ENCODE results near the gene PRX.
"Not testable (repeated sequence)": the region's sequence is repeated elsewhere in the genome, so short reads cannot be mapped to it uniquely, and the experiment has no call there.

- TF ChIP-seq POLR2A (IDR thresholded peaks at IDR 0.05; ENCODE audit: low read length); GATA1 (IDR thresholded peaks at IDR 0.05; ENCODE audit: low read depth, low read length): not testable (repeated sequence)
Observed at GRCh38 chr19:40370253-40370652, 42.9 kb downstream of the PRX start.

Measured in erythroblast (primary cell).